H9 (cell line): ENCODE data around the gene RBFA. TPM values are rescaled to one million over a fixed set of nuclear protein-coding genes. Genes with fewer than 3 reads are reported as not detected.
"Not testable (repeated sequence)": the region's sequence is repeated elsewhere in the genome, so short reads cannot be mapped to it uniquely, and the experiment has no call there.

Source experiments
- DNase-seq: peaks from one replicate; pipeline ENCODE4 v3.0.0-alpha.2; 2017
- H2AFZ ChIP-seq: one replicate; pipeline ENCODE4 v1.6.1; 2013; ENCODE audit warnings: mild to moderate bottlenecking, low read length, control low read depth, moderate library complexity
- H2AK5ac ChIP-seq: 2 replicates; pipeline ENCODE4 v1.6.1; 2013; ENCODE audit warnings: low read length, control low read depth, mixed read lengths; ENCODE audit not compliant: insufficient read length
- H2BK120ac ChIP-seq: one replicate; pipeline ENCODE4 v1.6.1; 2013; ENCODE audit warnings: low read depth, mild to moderate bottlenecking, low read length, control low read depth, inconsistent platforms; ENCODE audit not compliant: poor library complexity, severe bottlenecking
- H2BK12ac ChIP-seq: 2 replicates; pipeline ENCODE4 v1.6.1; 2013; ENCODE audit warnings: low read length, control low read depth, mixed read lengths, low read depth; ENCODE audit not compliant: insufficient read length
- H2BK15ac ChIP-seq: 2 replicates; pipeline ENCODE4 v1.6.1; 2013; ENCODE audit warnings: low read depth, low read length, control low read depth
- H2BK20ac ChIP-seq: one replicate; pipeline ENCODE4 v1.6.1; 2013; ENCODE audit warnings: low read depth, mild to moderate bottlenecking, low read length, control low read depth, inconsistent platforms; ENCODE audit not compliant: poor library complexity, severe bottlenecking
- H2BK5ac ChIP-seq: 2 replicates; pipeline ENCODE4 v1.6.1; 2013; ENCODE audit warnings: low read length, control low read depth, mixed read lengths; ENCODE audit not compliant: insufficient read length
- H3K14ac ChIP-seq: 2 replicates; pipeline ENCODE4 v1.6.1; 2013; ENCODE audit warnings: low read length, control low read depth; ENCODE audit not compliant: insufficient read depth
- H3K18ac ChIP-seq: 2 replicates; pipeline ENCODE4 v1.6.1; 2013; ENCODE audit warnings: low read depth, mild to moderate bottlenecking, mixed read lengths, low read length, control low read depth; ENCODE audit not compliant: insufficient read length
- H3K23ac ChIP-seq: 2 replicates; pipeline ENCODE4 v1.6.1; 2013; ENCODE audit warnings: low read length, control low read depth, mixed read lengths, low read depth; ENCODE audit not compliant: insufficient read length
- H3K23me2 ChIP-seq: 2 replicates; pipeline ENCODE4 v1.6.1; 2013; ENCODE audit warnings: low read depth, mild to moderate bottlenecking, mixed read lengths, low read length, control low read depth; ENCODE audit not compliant: insufficient read length, poor library complexity, severe bottlenecking
- H3K27ac ChIP-seq: 2 replicates; pipeline ENCODE4 v1.5.1; 2013; ENCODE audit warnings: low read length, control low read depth, mixed read lengths, low read depth; ENCODE audit not compliant: insufficient read length
- H3K27me3 ChIP-seq: 2 replicates; pipeline ENCODE4 v1.6.1; 2013; ENCODE audit warnings: low read length, control low read depth, inconsistent platforms; ENCODE audit not compliant: insufficient read depth
- H3K4ac ChIP-seq: 2 replicates; pipeline ENCODE4 v1.6.1; 2013; ENCODE audit warnings: low read depth, mild to moderate bottlenecking, control low read depth, inconsistent platforms, low read length, moderate library complexity
- H3K4me1 ChIP-seq: 2 replicates; pipeline ENCODE4 v1.6.1; 2013; ENCODE audit warnings: low read length, control low read depth, inconsistent platforms; ENCODE audit not compliant: insufficient read depth
- H3K4me2 ChIP-seq: 2 replicates; pipeline ENCODE4 v1.6.1; 2013; ENCODE audit warnings: low read length, control low read depth, mixed read lengths; ENCODE audit not compliant: insufficient read length, insufficient read depth
- H3K56ac ChIP-seq: 2 replicates; pipeline ENCODE4 v1.6.1; 2013; ENCODE audit warnings: low read depth, mild to moderate bottlenecking, mixed read lengths, low read length, control low read depth; ENCODE audit not compliant: insufficient read length
- H3K79me1 ChIP-seq: 2 replicates; pipeline ENCODE4 v1.6.1; 2013; ENCODE audit warnings: low read depth, mild to moderate bottlenecking, moderate library complexity, low read length, control low read depth, inconsistent platforms; ENCODE audit not compliant: insufficient read depth, poor library complexity, severe bottlenecking
- H3K79me2 ChIP-seq: 2 replicates; pipeline ENCODE4 v1.6.1; 2013; ENCODE audit warnings: low read length, control low read depth, inconsistent platforms; ENCODE audit not compliant: insufficient read depth
- H3K9ac ChIP-seq: 2 replicates; pipeline ENCODE4 v1.6.1; 2013; ENCODE audit warnings: low read length, control low read depth, mixed read lengths; ENCODE audit not compliant: insufficient read length; ENCODE audit errors: extremely low read depth
- H3K9me3 ChIP-seq: one replicate; pipeline ENCODE4 v1.6.1; 2013; ENCODE audit warnings: low read depth, low read length, inconsistent platforms; ENCODE audit not compliant: control insufficient read depth
- H3T11ph ChIP-seq: one replicate; pipeline ENCODE4 v1.6.1; 2013; ENCODE audit warnings: mild to moderate bottlenecking, low read length, control low read depth, inconsistent platforms
- H4K20me1 ChIP-seq: one replicate; pipeline ENCODE4 v1.6.1; 2013; ENCODE audit not compliant: control insufficient read depth, insufficient read length, insufficient read depth
- H4K5ac ChIP-seq: 2 replicates; pipeline ENCODE4 v1.6.1; 2013; ENCODE audit warnings: low read depth, mild to moderate bottlenecking, mixed read lengths, low read length, control low read depth; ENCODE audit not compliant: insufficient read length
- H4K8ac ChIP-seq: replicated peaks from 2 replicates; pipeline ENCODE4 v1.6.1; 2013; ENCODE audit warnings: low read length, control low read depth, mixed read lengths, low read depth; ENCODE audit not compliant: insufficient read length
- H4K91ac ChIP-seq: 2 replicates; pipeline ENCODE4 v1.6.1; 2013; ENCODE audit warnings: low read depth, mild to moderate bottlenecking, moderate library complexity, mixed read lengths, low read length, control low read depth; ENCODE audit not compliant: insufficient read length
- H3K27ac Mint-ChIP-seq, 3 experiments: 2 replicates in 2 of 3; 3 replicates in 1 of 3; pipeline ENCODE4 v1.8.0; 2020 to 2021; ENCODE audit warnings: mixed read lengths in 3 of 3, mild to moderate bottlenecking in 1 of 3, moderate library complexity in 1 of 3
- H3K27me3 Mint-ChIP-seq: 2 replicates; pipeline ENCODE4 v1.8.0; 2021; ENCODE audit warnings: low read depth, mild to moderate bottlenecking, moderate library complexity, mixed read lengths
- H3K36me3 Mint-ChIP-seq, 3 experiments: 2 replicates in 2 of 3; 3 replicates in 1 of 3; pipeline ENCODE4 v1.8.0; 2020 to 2021; ENCODE audit warnings: low read depth in 3 of 3, mixed read lengths in 3 of 3; ENCODE audit not compliant: insufficient read depth in 1 of 3
- H3K4me1 Mint-ChIP-seq, 2 experiments: 2 replicates each; pipeline ENCODE4 v1.8.0; 2020; ENCODE audit warnings: mixed read lengths in 2 of 2
- H3K4me3 Mint-ChIP-seq, 2 experiments: 2 replicates in 1 of 2; 3 replicates in 1 of 2; pipeline ENCODE4 v1.8.0; 2020 to 2021; ENCODE audit warnings: mild to moderate bottlenecking in 2 of 2, mixed read lengths in 2 of 2, moderate library complexity in 1 of 2
- H3K9me3 Mint-ChIP-seq, 2 experiments: 2 replicates in 1 of 2; 3 replicates in 1 of 2; pipeline ENCODE4 v1.8.0; 2020; ENCODE audit warnings: mild to moderate bottlenecking in 2 of 2, mixed read lengths in 2 of 2, moderate library complexity in 1 of 2
- WGBS: extraction: QIAGEN DNeasy Blood & Tissue Kit; methylation state at CpG from one replicate; pipeline ENCODE4 v1.1.7; 2013; ENCODE audit warnings: missing lambda C conversion rate, low lambda C conversion rate, mixed read lengths; ENCODE audit not compliant: insufficient read length; ENCODE audit errors: extremely low coverage; 5-methylcytosine and 5-hydroxymethylcytosine counted together
- total RNA-seq: library from RNA; stranded (reverse); gene quantifications from 2 replicates; pipeline ENCODE4 v1.2.1, GENCODE V29; 2021
- TF ChIP-seq, protein P1 (sequence below): fragments of 200-600 bp; sonication (generic); conservative IDR thresholded peaks from 3 replicates; pipeline ENCODE4 v1.8.0; 2021; ENCODE audit warnings: antibody characterized with exemption, mild to moderate bottlenecking

RBFA gene
- total RNA-seq, 1 experiment from 2014 or later: 42.5 TPM

DNA sequence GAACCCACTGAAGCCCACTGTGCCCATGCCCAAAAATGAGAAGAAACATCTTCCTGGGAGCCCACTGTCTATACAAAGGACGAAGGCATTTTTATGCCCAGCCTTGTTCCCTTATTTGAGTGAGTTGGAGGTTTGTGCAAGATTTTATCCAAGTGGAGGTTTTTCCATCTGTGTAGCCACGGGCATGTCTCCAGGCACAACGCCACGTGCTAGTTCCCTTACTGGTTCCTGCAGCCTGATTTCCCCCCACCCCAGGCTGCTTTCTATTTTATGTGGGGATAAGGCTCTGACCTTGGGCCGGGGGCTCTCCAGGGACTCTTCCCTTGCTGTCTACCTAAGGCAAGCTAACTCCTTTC, 23.7 kb upstream of the RBFA start:
- Histone ChIP-seq H2BK12ac (no peak overlapping the region), H3K79me1 (no peaks in the 10 kb centered on the region), H3K79me2 (no peaks in the 10 kb centered on the region), H3K56ac (no peak overlapping the region), H4K8ac (no peak overlapping the region), H2BK120ac (no peak overlapping the region), H4K5ac (no peak overlapping the region), H4K20me1 (no peaks in the 10 kb centered on the region), H3K9ac (no peak overlapping the region), H3K4me1 (no peaks in the 10 kb centered on the region; the same call in 1 of the 2 replicates), H3K27me3 (no peaks in the 10 kb centered on the region), H4K91ac (no peak overlapping the region), H2BK15ac (no peak overlapping the region), H3K23ac (no peak overlapping the region), H3K4me2 (no peak overlapping the region), H2BK5ac (no peak overlapping the region), H3T11ph (no peak overlapping the region), H2AK5ac (no peak overlapping the region), H2BK20ac (no peak overlapping the region), H3K18ac (no peak overlapping the region), H3K23me2 (no peaks in the 10 kb centered on the region), H2AFZ (no peak overlapping the region), H3K4ac (no peak overlapping the region), H3K27ac (no peak overlapping the region), H3K14ac (no peak overlapping the region), H3K9me3 (no peaks in the 10 kb centered on the region)
- H3K4me1 Mint-ChIP-seq: peaks cover 13 to 17% of the 10 kb centered on the region in 2 experiments
- TF ChIP-seq, protein P1, sequence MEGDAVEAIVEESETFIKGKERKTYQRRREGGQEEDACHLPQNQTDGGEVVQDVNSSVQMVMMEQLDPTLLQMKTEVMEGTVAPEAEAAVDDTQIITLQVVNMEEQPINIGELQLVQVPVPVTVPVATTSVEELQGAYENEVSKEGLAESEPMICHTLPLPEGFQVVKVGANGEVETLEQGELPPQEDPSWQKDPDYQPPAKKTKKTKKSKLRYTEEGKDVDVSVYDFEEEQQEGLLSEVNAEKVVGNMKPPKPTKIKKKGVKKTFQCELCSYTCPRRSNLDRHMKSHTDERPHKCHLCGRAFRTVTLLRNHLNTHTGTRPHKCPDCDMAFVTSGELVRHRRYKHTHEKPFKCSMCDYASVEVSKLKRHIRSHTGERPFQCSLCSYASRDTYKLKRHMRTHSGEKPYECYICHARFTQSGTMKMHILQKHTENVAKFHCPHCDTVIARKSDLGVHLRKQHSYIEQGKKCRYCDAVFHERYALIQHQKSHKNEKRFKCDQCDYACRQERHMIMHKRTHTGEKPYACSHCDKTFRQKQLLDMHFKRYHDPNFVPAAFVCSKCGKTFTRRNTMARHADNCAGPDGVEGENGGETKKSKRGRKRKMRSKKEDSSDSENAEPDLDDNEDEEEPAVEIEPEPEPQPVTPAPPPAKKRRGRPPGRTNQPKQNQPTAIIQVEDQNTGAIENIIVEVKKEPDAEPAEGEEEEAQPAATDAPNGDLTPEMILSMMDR: no peak
- WGBS: no CpG with 5 or more reads among the region's 5 CpGs
- DNase-seq: no peak
- peaks cover 10 to 37% (median 12%) of the 10 kb centered on the region in 3 experiments for H3K36me3 Mint-ChIP-seq
- H3K27me3 Mint-ChIP-seq: no peaks in the 10 kb centered on the region; the same call in 1 of the 2 replicates
- H3K9me3 Mint-ChIP-seq: peaks cover 66 to 70% of the 10 kb centered on the region in 2 experiments
- H3K4me3 Mint-ChIP-seq: no peak overlapping the region
- no peak overlapping the region; a peak in 1 of 7 replicates for H3K27ac Mint-ChIP-seq

DNA sequence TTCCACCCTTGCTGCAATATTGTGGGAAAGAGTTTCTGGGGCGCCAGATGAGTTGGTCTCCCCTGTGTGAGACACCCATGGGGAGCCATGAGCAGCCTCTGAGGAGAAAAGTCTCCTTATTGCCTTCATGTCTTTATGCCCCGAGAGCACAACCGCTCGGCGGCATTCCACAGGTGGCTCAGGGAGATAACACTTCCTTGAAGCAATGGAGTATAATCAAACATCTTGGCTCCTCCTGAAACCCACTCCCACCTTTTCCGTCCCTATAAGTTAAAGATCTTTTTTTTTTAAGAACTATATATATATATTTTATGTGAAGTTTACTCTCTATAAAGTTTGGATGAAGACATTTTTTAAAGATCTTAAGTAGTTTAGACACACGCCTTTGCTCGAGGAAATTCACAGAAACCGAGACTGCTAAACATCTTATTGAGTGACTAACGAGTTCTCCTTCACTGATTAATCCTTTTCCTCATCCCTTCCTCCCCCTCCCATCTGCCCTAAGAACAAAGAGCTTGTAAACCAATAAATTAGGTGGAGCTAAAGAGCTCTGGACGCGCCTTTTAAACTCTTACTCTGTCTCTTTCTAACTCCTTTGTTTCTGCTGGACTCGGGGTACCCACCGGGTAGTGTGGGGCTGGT, 22.6 kb upstream of the RBFA start:
- H3K9me3 ChIP-seq, H3K27ac ChIP-seq, H3K56ac ChIP-seq, H3T11ph ChIP-seq, H3K4me1 ChIP-seq, H3K79me1 ChIP-seq, H2BK12ac ChIP-seq, H3K27me3 Mint-ChIP-seq, H2BK15ac ChIP-seq, H2AFZ ChIP-seq, H2BK120ac ChIP-seq, H3K23ac ChIP-seq, H3K79me2 ChIP-seq, H2BK20ac ChIP-seq, H3K4me2 ChIP-seq, H3K4me3 Mint-ChIP-seq, H3K18ac ChIP-seq, H4K8ac ChIP-seq, H2BK5ac ChIP-seq, H3K23me2 ChIP-seq, H4K5ac ChIP-seq, H2AK5ac ChIP-seq, H3K27me3 ChIP-seq, H3K4ac ChIP-seq, H3K9ac ChIP-seq, H3K27ac Mint-ChIP-seq, H4K91ac ChIP-seq, H4K20me1 ChIP-seq, DNase-seq, H3K14ac ChIP-seq: not testable (repeated sequence)
- Mint-ChIP-seq H3K4me1 (peaks cover 11 to 14% of the 10 kb centered on the region in 2 experiments; a peak in 3 of 4 replicates), H3K9me3 (peaks cover 63 to 67% of the 10 kb centered on the region in 2 experiments), H3K36me3 (peaks cover 8 to 33% (median 10%) of the 10 kb centered on the region in 3 experiments)
- WGBS: no CpG with 5 or more reads among the region's 14 CpGs
